GM12865 (cell line): ENCODE measurements around the gene MT1H.
"Not testable (repeated sequence)": the region's sequence is repeated elsewhere in the genome, so short reads cannot be mapped to it uniquely, and the experiment has no call there.

Source experiments
- DNase-seq: peaks from one replicate; pipeline ENCODE4 v3.0.0; 2010; ENCODE audit warnings: low read depth
- H3K4me3 ChIP-seq: 2 replicates; pipeline ENCODE4 v1.5.1; 2011; ENCODE audit warnings: mild to moderate bottlenecking, low read depth, low read length, control low read depth
- CTCF ChIP-seq: IDR thresholded peaks from 2 replicates; pipeline ENCODE4 v1.5.1; 2011; ENCODE audit warnings: low read length, control low read depth, low read depth, inconsistent platforms; ENCODE audit not compliant: insufficient read depth; ENCODE audit errors: missing control alignments

Gene MT1H

DNA sequence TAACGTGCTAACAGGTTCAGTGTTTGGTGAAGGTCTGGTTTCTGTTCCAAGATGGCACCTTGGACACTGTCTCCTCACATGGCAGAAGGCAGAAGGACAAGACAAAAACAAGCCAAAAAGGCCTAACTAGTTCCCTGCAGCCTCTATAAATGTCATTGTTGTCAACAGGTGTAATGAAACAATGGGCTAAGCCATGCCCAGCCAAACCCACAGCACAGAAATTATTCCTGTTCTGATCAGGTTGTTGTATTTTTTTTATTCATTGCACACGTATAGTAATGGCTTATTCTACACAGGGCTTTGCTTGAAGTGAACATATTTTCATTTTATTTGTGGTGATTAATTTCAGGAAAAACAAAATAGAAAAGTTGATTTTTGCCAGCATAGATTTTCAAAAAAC is 44.2 kb downstream of the MT1H start:
- no peak overlapping the region for H3K4me3 ChIP-seq
- no peak for DNase-seq
- TF ChIP-seq CTCF: no peak

GRCh38 chr16:56715126-56715525 is 45.5 kb downstream of the MT1H start:
- no peak overlapping the region for H3K4me3 ChIP-seq
- DNase-seq: no peak
- no peak for TF ChIP-seq CTCF

DNA sequence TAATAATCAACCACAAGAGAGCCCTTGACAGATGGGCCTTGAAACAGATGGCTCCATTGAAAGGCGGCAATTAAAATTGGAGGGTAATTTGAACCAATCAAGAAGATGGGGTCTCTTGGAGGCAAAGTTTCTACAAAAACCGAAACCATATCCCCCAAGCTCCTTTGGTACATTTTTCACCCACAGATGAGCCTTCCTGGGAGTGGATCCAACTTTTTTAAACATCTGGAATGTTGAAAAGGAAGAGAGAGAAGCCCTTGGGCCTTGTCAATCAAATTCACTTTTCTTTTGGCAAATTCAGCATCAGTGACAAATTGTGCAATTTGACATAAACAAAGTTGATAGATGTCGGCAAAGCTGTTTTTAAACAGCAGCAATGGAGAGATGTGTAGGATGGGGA is 47.1 kb downstream of the MT1H start:
- TF ChIP-seq CTCF: no peak
- no peak for DNase-seq
- no peak overlapping the region for H3K4me3 ChIP-seq

- DNase-seq, H3K4me3 ChIP-seq: not testable (repeated sequence)
Measured at GRCh38 chr16:56717532-56717931, 47.9 kb downstream of the MT1H start.
